Astrocyte (in vitro differentiated cells and primary cell): Measurements from ENCODE around the gene CCDC146. TPM values are rescaled to one million over a fixed set of nuclear protein-coding genes. Genes with fewer than 3 reads are reported as not detected.
A peak's percentile ranks its signal among the peaks of the same experiment; 100 is the strongest.

Experiments used
- DNase-seq: peaks from one replicate; pipeline ENCODE4 v3.0.0-alpha.2; 2010; ENCODE audit warnings: low read depth
- FAIRE-seq: peaks from 2 replicates; lab custom pipeline; 2011; peaks lifted over from hg19 to GRCh38; lab: Jason Lieb, UNC
- H2AFZ ChIP-seq: 2 replicates; pipeline ENCODE4 v1.6.0; 2012; ENCODE audit warnings: low read depth, low read length, inconsistent platforms
- H3K27ac ChIP-seq: 2 replicates; pipeline ENCODE4 v1.5.1; 2011; ENCODE audit warnings: low read depth, low read length, inconsistent platforms
- H3K27me3 ChIP-seq: 2 replicates; pipeline ENCODE4 v1.6.0; 2011; ENCODE audit warnings: low read length, inconsistent platforms; ENCODE audit not compliant: insufficient read depth
- H3K36me3 ChIP-seq: 2 replicates; pipeline ENCODE4 v1.5.1; 2011; ENCODE audit warnings: low read length, inconsistent platforms; ENCODE audit not compliant: insufficient read depth
- H3K4me1 ChIP-seq: 2 replicates; pipeline ENCODE4 v1.5.1; 2011; ENCODE audit warnings: low read length, inconsistent platforms; ENCODE audit not compliant: insufficient read depth
- H3K4me2 ChIP-seq: 2 replicates; pipeline ENCODE4 v1.6.0; 2012; ENCODE audit warnings: low read length, inconsistent platforms
- H3K4me3 ChIP-seq: 2 replicates; pipeline ENCODE4 v1.5.1; 2011; ENCODE audit warnings: low read depth, mild to moderate bottlenecking, low read length, inconsistent platforms; ENCODE audit not compliant: insufficient read depth
- H3K79me2 ChIP-seq: 2 replicates; pipeline ENCODE4 v1.6.0; 2012; ENCODE audit warnings: mild to moderate bottlenecking, low read length, inconsistent platforms; ENCODE audit not compliant: insufficient read depth
- H3K9ac ChIP-seq: 2 replicates; pipeline ENCODE4 v1.6.0; 2012; ENCODE audit warnings: mild to moderate bottlenecking, low read length, inconsistent platforms
- H3K9me3 ChIP-seq: 2 replicates; pipeline ENCODE4 v1.5.1; 2012; ENCODE audit warnings: low read depth, mild to moderate bottlenecking, low read length, inconsistent platforms; ENCODE audit not compliant: insufficient read depth
- H4K20me1 ChIP-seq: 2 replicates; pipeline ENCODE4 v1.6.0; 2012; ENCODE audit warnings: low read length, inconsistent platforms; ENCODE audit not compliant: insufficient read depth
- H3K27ac Mint-ChIP-seq: one replicate; pipeline ENCODE4 v1.8.0; 2021; ENCODE audit warnings: mild to moderate bottlenecking, mixed read lengths; ENCODE audit not compliant: unreplicated experiment
- H3K27me3 Mint-ChIP-seq: one replicate; pipeline ENCODE4 v1.8.0; 2021; ENCODE audit warnings: low read depth, mixed read lengths; ENCODE audit not compliant: unreplicated experiment
- H3K36me3 Mint-ChIP-seq: one replicate; pipeline ENCODE4 v1.8.0; 2021; ENCODE audit warnings: low read depth, mixed read lengths; ENCODE audit not compliant: unreplicated experiment
- H3K4me1 Mint-ChIP-seq: one replicate; pipeline ENCODE4 v1.8.0; 2021; ENCODE audit warnings: low read depth, mixed read lengths; ENCODE audit not compliant: unreplicated experiment
- H3K4me3 Mint-ChIP-seq: one replicate; pipeline ENCODE4 v1.8.0; 2021; ENCODE audit warnings: mild to moderate bottlenecking, moderate library complexity, mixed read lengths; ENCODE audit not compliant: unreplicated experiment
- H3K9me3 Mint-ChIP-seq: one replicate; pipeline ENCODE4 v1.8.0; 2021; ENCODE audit warnings: mild to moderate bottlenecking, mixed read lengths; ENCODE audit not compliant: unreplicated experiment
- CTCF ChIP-seq: IDR thresholded peaks from 2 replicates; pipeline ENCODE4 v1.5.1; 2011; ENCODE audit warnings: low read depth, mild to moderate bottlenecking, inconsistent platforms, low read length, moderate library complexity; ENCODE audit not compliant: insufficient read depth
- EZH2 ChIP-seq: IDR thresholded peaks from 2 replicates; pipeline ENCODE4 v1.6.1; 2012; ENCODE audit warnings: mild to moderate bottlenecking, low read length, inconsistent platforms; ENCODE audit not compliant: insufficient read depth
- total RNA-seq: library from RNA; stranded (reverse); gene quantifications from 2 replicates; pipeline ENCODE4 v1.2.1, GENCODE V29; 2021

CCDC146 gene
- total RNA-seq, 1 donor from 2014 or later = 2.0 TPM

- no peaks in the 10 kb centered on the region for H3K27me3 ChIP-seq
- H3K27me3 Mint-ChIP-seq = no peaks in the 10 kb centered on the region
- H3K4me1 ChIP-seq = peaks cover 36% of the 10 kb centered on the region
- no peaks in the 10 kb centered on the region for H4K20me1 ChIP-seq
- H3K79me2 ChIP-seq = no peaks in the 10 kb centered on the region
- H3K4me2 ChIP-seq = peak overlapping the region; percentile 63
- no peak overlapping the region for H3K4me3 Mint-ChIP-seq
- H3K27ac Mint-ChIP-seq = no peak overlapping the region
- H3K9me3 Mint-ChIP-seq = no peaks in the 10 kb centered on the region
- peak overlapping the region; percentile 24 for H3K9ac ChIP-seq
- peak overlapping the region; percentile 14 for H3K27ac ChIP-seq
- no peaks in the 10 kb centered on the region for H3K36me3 Mint-ChIP-seq
- H2AFZ ChIP-seq = peak overlapping the region; percentile 53
- FAIRE-seq (no peak), DNase-seq (peak; percentile 33)
- peaks cover 26% of the 10 kb centered on the region for H3K4me1 Mint-ChIP-seq
- no peaks in the 10 kb centered on the region for H3K9me3 ChIP-seq
- H3K4me3 ChIP-seq = no peak overlapping the region
- no peaks in the 10 kb centered on the region for H3K36me3 ChIP-seq
- TF ChIP-seq CTCF (no peak), EZH2 (no peak)
These were observed 205.7 kb downstream of the CCDC146 start for GRCh38 chr7:77327932-77328628.

- H3K79me2 ChIP-seq = no peaks in the 10 kb centered on the region
- peak overlapping the region; percentile 63 for H3K4me2 ChIP-seq
- H3K27me3 ChIP-seq = no peaks in the 10 kb centered on the region
- no peaks in the 10 kb centered on the region for H3K9me3 Mint-ChIP-seq
- H3K27ac ChIP-seq = peak overlapping the region; percentile 14
- H3K36me3 ChIP-seq = no peaks in the 10 kb centered on the region
- no peaks in the 10 kb centered on the region for H3K27me3 Mint-ChIP-seq
- H3K4me1 ChIP-seq = peaks cover 36% of the 10 kb centered on the region
- peaks cover 26% of the 10 kb centered on the region for H3K4me1 Mint-ChIP-seq
- H3K9me3 ChIP-seq = no peaks in the 10 kb centered on the region
- peak overlapping the region; percentile 53 for H2AFZ ChIP-seq
- H3K4me3 Mint-ChIP-seq = no peak overlapping the region
- H3K27ac Mint-ChIP-seq = no peak overlapping the region
- peak overlapping the region; percentile 10 for H3K4me3 ChIP-seq
- no peaks in the 10 kb centered on the region for H4K20me1 ChIP-seq
- H3K36me3 Mint-ChIP-seq = no peaks in the 10 kb centered on the region
- peak overlapping the region; percentile 24 for H3K9ac ChIP-seq
- TF ChIP-seq EZH2 = no peak
- TF ChIP-seq CTCF = no peak
- FAIRE-seq (peak; percentile 54), DNase-seq (peak; percentile 39)
These were observed 206.3 kb downstream of the CCDC146 start for GRCh38 chr7:77328669-77329068.
